ENCODE data around the gene UNC13C. TPM values are rescaled to one million over a fixed set of nuclear protein-coding genes. Genes with fewer than 3 reads are reported as not detected.

UNC13C gene
- polyA plus RNA-seq, 1 experiment = not detected

DNA sequence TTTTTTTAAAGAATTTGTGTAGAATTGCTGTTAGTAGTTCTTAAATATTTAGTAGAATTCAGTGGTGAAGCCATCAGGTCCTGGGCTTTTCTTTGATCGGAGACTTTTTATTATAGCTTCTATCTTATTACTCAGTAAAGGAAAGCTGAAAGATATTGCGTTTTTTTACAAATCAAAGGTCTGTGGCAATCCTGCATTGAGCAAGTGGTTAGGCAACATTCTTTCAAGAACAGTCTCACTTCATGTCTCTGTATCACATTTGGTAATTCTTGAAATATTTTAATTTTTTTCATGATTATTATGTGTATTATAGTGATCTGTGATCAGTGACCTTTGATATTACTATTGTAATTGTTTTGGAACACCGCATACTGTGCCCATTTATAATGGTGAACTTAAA, 140.8 kb downstream of the UNC13C start:
- CTCF ChIA-PET = no interaction called here
- TF ChIP-seq CTCF (IDR thresholded peaks at IDR 0.05; ENCODE audit: insufficient read depth, low read depth, low read length) = no peak
- no peaks in the 10 kb centered on the region for H3K36me3 ChIP-seq (ENCODE audit: control insufficient read depth, insufficient read depth, low read length)
- POLR2A ChIA-PET = no interaction called here
- H3K27me3 ChIP-seq (ENCODE audit: control insufficient read depth, insufficient read depth, low read length) = no peaks in the 10 kb centered on the region
- no peak for DNase-seq (ENCODE audit: low read depth)
- no peak overlapping the region for H3K4me3 ChIP-seq (ENCODE audit: low read depth, low read length)

- H3K27me3 ChIP-seq (ENCODE audit: control insufficient read depth, insufficient read depth, low read length) = no peaks in the 10 kb centered on the region
- ChIA-PET POLR2A (no interaction called here), CTCF (no interaction called here)
- no peaks in the 10 kb centered on the region for H3K36me3 ChIP-seq (ENCODE audit: control insufficient read depth, insufficient read depth, low read length)
- H3K4me3 ChIP-seq (ENCODE audit: low read depth, low read length) = no peak overlapping the region
- no peak for TF ChIP-seq CTCF (IDR thresholded peaks at IDR 0.05; ENCODE audit: insufficient read depth, low read depth, low read length)
- no peak for DNase-seq (ENCODE audit: low read depth)
Measured at GRCh38 chr15:54120949-54121463, 142.8 kb downstream of the UNC13C start.

DNA sequence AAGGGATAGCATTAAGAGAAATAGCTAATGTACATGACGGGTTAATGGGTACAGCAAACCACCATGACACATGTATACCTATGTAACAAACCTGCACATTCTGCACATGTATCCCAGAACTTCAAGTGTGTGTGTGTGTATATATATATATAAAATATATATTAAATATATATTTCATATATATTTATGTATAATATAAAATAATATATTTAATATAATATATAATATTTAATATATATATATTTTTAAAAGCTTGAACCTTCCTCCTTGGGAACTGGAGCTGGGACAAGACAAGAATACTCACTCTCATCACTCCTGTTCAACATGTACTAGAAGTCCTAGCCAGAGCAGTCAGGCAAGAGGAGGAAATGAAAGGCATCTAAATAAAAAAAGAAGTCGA, 149.3 kb downstream of the UNC13C start:
- no peak for DNase-seq (ENCODE audit: low read depth)
- ChIA-PET CTCF (no interaction called here), POLR2A (no interaction called here)
- TF ChIP-seq CTCF (IDR thresholded peaks at IDR 0.05; ENCODE audit: insufficient read depth, low read depth, low read length) = no peak
- H3K4me3 ChIP-seq (ENCODE audit: low read depth, low read length) = no peak overlapping the region
- H3K36me3 ChIP-seq (ENCODE audit: control insufficient read depth, insufficient read depth, low read length) = no peaks in the 10 kb centered on the region
- H3K27me3 ChIP-seq (ENCODE audit: control insufficient read depth, insufficient read depth, low read length) = no peaks in the 10 kb centered on the region

DNA sequence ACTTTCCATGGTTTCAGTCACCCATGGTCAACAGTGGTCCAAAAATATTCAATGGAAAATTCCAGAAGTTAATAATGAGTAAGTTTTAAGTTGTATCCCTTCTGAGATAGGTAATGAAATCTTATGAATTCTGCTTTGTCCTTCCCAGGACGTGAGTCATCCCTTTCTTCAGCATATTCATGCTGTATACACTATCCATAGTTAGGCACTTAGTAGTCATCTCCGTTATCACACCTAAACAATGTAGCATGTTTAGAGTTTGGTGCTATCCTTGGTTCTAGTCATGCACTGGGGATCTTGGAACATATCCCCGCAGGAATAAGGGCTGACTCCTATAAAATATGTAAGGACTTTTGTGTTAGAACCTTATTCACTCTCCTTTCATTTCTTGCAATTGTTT, 153.2 kb downstream of the UNC13C start:
- no peak for DNase-seq (ENCODE audit: low read depth)
- POLR2A ChIA-PET = no interaction called here
- Histone ChIP-seq H3K36me3 (ENCODE audit: control insufficient read depth, insufficient read depth, low read length) (no peaks in the 10 kb centered on the region), H3K4me3 (ENCODE audit: low read depth, low read length) (no peak overlapping the region), H3K27me3 (ENCODE audit: control insufficient read depth, insufficient read depth, low read length) (no peaks in the 10 kb centered on the region)
- no peak for TF ChIP-seq CTCF (IDR thresholded peaks at IDR 0.05; ENCODE audit: insufficient read depth, low read depth, low read length)
- CTCF ChIA-PET = no interaction called here

- ChIA-PET POLR2A (no interaction called here), CTCF (no interaction called here)
- Histone ChIP-seq H3K4me3 (ENCODE audit: low read depth, low read length) (no peak overlapping the region), H3K27me3 (ENCODE audit: control insufficient read depth, insufficient read depth, low read length) (no peaks in the 10 kb centered on the region), H3K36me3 (ENCODE audit: control insufficient read depth, insufficient read depth, low read length) (no peaks in the 10 kb centered on the region)
- TF ChIP-seq CTCF (IDR thresholded peaks at IDR 0.05; ENCODE audit: insufficient read depth, low read depth, low read length) = no peak
- no peak for DNase-seq (ENCODE audit: low read depth)
Measured at GRCh38 chr15:54149115-54149531, 170.9 kb downstream of the UNC13C start.

Data from BJ (cell line).